ENCODE data around the gene CALML4.

DNA sequence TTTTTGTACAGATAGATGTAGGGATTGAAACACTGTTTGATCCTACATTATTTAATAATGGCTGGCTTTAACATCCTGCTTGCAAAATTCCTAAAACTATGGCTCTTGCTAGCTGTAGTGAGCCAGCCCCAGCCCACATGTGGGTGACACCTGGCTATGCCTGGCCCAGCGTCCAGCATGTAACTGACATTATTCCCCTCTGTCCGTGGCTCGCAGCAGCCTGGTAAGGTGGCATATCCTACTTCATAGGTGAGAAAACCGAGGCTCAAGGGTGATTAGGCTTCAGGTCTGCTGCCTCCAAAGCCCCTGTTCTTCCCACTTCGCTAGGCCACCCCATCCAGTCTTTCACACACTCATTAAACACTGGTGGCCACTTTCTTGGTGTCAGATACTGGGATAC is 1.6 kb downstream of the CALML4 start:
- no peak for TF ChIP-seq POLR2A (IDR thresholded peaks at IDR 0.05; ENCODE audit: extremely low read depth, insufficient read length)
- TF ChIP-seq, protein P1, sequence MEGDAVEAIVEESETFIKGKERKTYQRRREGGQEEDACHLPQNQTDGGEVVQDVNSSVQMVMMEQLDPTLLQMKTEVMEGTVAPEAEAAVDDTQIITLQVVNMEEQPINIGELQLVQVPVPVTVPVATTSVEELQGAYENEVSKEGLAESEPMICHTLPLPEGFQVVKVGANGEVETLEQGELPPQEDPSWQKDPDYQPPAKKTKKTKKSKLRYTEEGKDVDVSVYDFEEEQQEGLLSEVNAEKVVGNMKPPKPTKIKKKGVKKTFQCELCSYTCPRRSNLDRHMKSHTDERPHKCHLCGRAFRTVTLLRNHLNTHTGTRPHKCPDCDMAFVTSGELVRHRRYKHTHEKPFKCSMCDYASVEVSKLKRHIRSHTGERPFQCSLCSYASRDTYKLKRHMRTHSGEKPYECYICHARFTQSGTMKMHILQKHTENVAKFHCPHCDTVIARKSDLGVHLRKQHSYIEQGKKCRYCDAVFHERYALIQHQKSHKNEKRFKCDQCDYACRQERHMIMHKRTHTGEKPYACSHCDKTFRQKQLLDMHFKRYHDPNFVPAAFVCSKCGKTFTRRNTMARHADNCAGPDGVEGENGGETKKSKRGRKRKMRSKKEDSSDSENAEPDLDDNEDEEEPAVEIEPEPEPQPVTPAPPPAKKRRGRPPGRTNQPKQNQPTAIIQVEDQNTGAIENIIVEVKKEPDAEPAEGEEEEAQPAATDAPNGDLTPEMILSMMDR (IDR thresholded peaks at IDR 0.05; ENCODE audit: low read depth, low read length), result no peak
- TF ChIP-seq, protein P2, sequence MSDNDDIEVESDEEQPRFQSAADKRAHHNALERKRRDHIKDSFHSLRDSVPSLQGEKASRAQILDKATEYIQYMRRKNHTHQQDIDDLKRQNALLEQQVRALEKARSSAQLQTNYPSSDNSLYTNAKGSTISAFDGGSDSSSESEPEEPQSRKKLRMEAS (IDR thresholded peaks at IDR 0.05; ENCODE audit: low read depth, low read length), result no peak
